Ecto neural progenitor cell (in vitro differentiated cells): ENCODE data around the gene BCAN.
"Not testable (repeated sequence)": the region's sequence is repeated elsewhere in the genome, so short reads cannot be mapped to it uniquely, and the experiment has no call there.

Source experiments
- DNase-seq: peaks from one replicate; pipeline ENCODE4 v3.0.0-alpha.2; 2018; ENCODE audit warnings: low spot score

The BCAN gene, protein sequence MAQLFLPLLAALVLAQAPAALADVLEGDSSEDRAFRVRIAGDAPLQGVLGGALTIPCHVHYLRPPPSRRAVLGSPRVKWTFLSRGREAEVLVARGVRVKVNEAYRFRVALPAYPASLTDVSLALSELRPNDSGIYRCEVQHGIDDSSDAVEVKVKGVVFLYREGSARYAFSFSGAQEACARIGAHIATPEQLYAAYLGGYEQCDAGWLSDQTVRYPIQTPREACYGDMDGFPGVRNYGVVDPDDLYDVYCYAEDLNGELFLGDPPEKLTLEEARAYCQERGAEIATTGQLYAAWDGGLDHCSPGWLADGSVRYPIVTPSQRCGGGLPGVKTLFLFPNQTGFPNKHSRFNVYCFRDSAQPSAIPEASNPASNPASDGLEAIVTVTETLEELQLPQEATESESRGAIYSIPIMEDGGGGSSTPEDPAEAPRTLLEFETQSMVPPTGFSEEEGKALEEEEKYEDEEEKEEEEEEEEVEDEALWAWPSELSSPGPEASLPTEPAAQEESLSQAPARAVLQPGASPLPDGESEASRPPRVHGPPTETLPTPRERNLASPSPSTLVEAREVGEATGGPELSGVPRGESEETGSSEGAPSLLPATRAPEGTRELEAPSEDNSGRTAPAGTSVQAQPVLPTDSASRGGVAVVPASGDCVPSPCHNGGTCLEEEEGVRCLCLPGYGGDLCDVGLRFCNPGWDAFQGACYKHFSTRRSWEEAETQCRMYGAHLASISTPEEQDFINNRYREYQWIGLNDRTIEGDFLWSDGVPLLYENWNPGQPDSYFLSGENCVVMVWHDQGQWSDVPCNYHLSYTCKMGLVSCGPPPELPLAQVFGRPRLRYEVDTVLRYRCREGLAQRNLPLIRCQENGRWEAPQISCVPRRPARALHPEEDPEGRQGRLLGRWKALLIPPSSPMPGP

DNA sequence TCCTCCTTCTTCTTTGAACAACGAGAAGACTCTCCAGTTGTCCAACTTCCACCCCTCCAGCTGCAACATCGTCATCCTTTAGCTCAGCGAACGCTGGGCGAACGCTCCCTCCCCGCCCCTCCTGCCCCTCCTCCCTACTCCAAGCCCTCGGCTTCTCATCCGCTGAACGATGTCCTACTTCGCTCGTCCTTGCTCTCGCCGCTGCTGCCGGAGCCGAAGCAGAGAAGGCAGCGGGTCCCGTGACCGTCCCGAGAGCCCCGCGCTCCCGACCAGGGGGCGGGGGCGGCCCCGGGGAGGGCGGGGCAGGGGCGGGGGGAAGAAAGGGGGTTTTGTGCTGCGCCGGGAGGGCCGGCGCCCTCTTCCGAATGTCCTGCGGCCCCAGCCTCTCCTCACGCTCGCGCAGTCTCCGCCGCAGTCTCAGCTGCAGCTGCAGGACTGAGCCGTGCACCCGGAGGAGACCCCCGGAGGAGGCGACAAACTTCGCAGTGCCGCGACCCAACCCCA, at the start of gene BCAN:
TSS of gene BCAN (plus strand) at position 357 of the 504 bp plus-strand sequence. CDS start 3,938 bp downstream, outside the sequence.
- peak; percentile 84 for DNase-seq

DNA sequence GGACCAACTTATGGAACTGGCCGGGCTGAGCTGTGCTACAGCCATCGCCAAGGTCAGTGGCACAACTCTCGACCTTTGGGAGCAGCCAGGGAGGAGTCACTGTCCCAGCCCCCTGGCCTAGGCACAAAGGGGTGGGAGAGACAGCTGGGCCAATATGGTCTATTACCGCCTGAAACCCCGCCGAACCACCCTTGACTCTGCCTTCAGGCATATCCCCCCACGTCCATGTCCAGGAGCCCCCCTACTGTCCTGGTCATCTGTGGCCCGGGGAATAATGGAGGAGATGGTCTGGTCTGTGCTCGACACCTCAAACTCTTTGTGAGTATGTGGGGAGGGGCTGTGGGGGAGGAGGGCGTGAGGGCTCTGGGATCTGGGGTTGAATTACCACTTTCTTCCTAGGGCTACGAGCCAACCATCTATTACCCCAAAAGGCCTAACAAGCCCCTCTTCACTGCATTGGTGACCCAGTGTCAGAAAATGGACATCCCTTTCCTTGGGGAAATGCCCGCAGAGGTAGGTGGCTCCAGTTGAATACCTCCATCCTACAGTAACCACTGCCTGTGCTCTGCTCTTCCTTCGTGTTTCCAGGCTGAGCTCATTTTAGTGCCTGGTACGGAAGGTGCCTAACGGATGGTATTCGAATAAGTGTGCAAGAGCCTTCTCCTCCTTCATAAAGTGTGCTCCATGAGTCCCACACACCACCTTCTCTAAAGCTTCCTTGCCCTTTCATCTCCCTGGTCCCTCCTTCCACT, 49.6 kb upstream of the BCAN start:
- no peak for DNase-seq

DNA sequence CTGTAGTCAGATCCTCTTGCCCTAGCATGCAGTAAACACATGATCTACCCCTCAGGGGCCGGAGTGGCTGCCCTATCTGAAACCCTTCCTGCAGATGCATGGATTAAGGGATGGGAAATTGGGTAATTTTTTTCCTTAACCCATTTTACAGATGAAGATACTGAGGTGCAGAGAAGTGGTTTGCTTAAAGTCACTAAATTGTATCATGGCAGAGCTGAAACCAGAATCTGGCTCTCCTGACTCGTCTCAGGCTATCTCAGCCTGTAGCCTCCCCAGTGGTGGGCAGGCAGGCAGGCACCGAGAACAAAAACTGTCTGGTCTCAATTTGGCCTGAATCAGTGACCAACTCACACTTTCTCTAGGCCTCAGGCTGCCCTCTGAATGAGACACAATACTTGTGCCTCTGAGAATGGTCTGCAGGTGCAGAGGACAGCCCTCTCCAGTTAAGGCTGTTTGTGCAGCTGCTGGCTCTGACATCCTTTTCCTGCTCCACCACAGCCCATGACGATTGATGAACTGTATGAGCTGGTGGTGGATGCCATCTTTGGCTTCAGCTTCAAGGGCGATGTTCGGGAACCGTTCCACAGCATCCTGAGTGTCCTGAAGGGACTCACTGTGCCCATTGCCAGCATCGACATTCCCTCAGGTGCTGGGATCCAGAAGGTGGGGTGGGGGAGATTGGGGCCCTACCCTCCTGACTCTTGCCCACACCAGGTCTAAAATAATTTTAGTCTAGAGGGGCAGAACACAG, 48.8 kb upstream of the BCAN start:
- DNase-seq, result no peak

- no peak for DNase-seq
Observed at GRCh38 chr1:156593661-156593989, 48.3 kb upstream of the BCAN start.

DNA sequence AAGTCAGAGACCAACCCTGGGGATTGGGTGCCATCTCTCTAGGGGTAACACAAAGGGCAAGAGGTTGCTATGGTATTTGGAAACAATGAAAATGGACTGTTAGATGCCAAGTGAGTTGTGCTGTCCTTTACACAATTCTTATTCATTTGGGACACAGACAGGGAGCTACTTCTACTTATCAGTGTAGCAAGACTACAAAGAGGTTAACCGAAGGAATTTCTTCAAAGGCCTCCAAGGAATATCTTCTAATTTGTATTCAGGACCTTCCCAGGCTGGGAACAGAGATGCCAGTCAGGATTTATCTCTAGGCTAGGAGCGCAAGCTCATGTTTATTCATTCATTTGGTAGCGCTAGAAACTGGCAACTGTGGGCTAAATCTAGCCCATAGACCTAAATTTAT, 47.7 kb upstream of the BCAN start:
- DNase-seq, result no peak

GRCh38 chr1:156595016-156595415, 46.9 kb upstream of the BCAN start:
- no peak for DNase-seq

DNA sequence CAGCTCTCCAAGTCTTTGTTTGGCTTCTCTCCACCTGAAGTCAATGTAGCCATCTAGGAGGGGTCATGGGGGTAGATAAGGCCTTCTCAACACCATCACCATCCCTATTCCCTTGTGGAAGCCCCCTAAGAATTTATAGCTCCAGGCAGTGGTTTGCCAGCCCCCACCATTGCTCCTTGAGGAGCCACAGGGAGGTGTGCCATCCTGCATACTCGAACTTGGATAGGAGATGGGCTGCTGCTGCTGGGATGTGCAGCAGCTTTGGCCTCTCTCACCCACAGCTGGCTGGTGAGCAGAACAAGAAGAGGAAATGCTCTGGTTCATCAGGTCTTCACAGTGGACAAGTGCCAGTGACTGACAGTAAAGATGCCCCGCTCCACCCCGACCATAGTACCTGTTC, 45.5 kb upstream of the BCAN start:
- no peak for DNase-seq

- no peak for DNase-seq
Observed at GRCh38 chr1:156598125-156598524, 43.8 kb upstream of the BCAN start.

DNA sequence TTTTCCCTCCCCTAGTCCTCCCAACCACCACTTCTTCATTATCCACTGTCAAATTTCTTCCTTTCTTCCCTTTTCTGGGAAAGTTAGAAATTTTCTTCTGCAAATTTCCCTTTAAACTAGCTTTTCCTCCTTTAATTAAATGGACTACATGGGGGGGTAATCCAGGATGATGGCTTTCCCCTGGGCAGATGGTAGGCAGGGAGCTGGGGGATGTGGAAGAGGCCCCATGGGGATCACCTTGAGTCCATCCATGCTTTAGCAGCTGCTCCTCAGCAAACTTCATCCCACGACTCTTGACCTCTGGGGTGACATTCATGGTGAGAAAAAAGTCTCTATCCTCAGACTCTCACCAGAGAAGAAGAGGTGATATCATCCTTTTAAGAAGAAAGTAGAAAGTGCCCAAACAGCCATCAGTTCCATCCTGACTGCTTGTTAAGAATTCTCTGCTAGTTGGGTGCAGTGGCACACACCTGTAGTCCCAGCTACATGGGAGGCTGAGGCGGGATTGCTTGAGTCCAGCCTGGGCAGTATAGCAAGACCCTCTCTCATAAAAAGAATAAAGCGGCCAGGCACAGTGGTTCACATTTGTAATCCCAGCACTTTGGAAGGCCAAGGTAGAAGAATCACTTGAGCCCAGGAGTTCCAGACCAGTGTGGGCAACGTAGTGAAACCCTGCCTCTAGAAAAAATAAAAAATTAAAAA, 43.0 kb upstream of the BCAN start:
- no peak for DNase-seq

DNA sequence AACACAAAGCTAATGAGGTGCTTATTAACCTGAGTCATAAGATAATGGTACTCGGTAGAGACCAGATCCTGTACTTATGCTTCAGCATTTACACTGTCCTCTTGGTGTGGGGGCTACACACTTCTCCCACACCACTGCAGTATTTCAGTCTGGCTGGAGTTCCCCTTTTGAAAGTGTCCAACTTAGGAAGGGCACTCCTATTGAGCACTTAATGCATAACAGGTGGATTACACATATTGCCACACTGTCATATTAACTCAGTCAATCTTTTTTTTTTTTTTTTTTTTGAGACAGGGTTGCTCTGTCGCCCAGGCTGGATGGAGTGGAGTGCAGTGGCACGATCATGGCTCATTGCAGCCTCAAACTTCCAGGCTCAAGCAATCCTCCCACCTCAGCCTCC, 42.1 kb upstream of the BCAN start:
- no peak for DNase-seq

- no peak for DNase-seq
Observed at GRCh38 chr1:156600733-156601121, 41.2 kb upstream of the BCAN start.

DNA sequence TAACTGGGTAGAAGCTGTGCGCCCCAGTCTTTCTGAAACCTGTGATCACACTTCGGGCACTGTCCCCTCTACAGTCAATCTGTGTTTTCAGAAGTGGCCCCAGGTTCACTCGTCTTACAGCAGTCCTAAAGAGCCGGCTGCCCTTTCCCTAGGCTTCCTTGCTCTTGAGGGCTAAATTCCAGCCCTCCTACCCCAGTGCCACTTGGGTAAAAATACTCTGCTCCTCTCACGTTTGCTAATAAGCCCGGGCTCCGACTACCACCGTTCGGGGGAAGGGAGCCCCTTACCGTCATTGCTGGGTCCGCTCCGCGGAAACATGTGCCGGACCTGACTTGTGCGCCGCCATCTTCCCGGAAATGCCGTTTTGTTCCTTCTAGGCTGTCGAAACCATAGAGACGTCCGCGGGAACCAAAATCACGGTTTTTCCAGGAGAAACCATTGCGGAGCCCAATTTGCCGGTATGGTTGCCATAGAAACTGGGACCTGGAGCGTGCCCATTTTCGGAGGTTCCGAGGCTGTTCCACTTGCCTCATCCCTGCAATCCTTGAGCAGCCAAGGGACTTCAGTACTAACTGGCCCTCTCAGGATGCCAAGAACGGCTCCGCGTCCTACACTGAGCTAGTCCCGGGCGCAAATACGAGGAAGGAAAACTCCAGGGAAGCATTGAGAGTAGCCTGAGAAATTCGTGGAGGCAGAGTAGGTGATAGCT, 40.6 kb upstream of the BCAN start, which contains the start of gene GPATCH4:
TSS of gene GPATCH4 (minus strand) at position 358 of the 709 bp plus-strand sequence.
- peak; percentile 87 for DNase-seq

GRCh38 chr1:156601892-156602291, 40.0 kb upstream of the BCAN start:
- no peak for DNase-seq

DNA sequence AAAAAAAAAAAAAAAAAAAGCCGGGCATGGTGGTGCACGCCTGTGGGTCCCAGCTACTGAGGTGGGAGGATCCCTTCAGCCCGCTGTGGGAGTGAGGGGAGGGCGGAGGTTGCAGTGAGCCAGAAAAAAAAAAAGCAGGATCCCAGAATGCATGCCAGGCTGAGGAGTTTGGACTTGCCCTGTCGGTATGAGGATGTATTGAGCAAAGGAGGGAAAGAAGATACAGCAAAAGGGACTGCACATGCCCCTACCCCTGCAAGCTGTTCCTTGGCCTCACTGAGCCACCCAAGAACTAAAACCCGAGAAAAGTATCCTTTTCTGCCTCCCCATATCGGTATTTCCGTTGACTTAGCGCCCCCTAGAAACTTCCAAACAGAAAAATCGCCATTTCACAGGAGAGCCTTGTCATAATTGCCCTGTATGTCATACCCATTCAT, 39.3 kb upstream of the BCAN start:
- no peak for DNase-seq

DNA sequence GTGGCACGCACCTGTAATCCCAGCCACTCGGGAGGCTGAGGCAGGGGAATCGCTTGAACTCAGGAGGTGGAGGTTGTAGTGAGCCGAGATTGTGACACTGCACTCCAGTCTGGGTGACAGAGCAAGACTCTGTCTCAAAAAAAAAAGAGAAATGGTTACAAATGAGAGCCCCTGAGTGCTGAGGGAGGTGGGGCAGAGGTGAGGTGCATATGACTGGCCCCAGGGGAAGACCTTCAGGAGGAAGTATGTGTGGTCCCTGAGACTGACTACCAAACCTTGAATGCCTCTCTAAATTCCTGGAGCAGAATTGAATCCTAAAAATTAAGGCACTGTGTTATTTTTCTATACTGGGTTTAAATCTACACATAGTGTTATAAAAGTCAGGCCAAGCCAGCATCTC, 34.6 kb upstream of the BCAN start:
- DNase-seq, result not testable (repeated sequence)

GRCh38 chr1:156608036-156608674, 33.8 kb upstream of the BCAN start:
- no peak for DNase-seq

DNA sequence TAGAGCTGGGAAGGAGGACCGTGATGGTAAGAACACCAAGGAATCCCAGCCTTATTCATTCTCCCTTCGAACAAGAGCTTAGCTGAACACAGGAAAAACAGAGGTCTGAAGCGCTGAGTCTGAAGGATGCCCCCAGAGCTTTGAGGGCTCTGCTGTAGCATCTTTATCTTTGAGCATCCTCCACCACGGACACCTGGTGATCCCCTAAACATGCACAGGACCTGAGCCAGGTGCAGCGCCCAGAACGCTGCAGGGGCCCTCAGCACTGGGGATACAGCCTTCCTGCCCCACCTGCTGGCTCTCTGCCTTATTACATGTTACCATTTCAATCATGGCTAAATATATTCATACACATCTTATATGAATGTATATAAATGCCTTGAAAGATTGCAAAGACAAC, 32.9 kb upstream of the BCAN start:
- DNase-seq, result no peak

DNA sequence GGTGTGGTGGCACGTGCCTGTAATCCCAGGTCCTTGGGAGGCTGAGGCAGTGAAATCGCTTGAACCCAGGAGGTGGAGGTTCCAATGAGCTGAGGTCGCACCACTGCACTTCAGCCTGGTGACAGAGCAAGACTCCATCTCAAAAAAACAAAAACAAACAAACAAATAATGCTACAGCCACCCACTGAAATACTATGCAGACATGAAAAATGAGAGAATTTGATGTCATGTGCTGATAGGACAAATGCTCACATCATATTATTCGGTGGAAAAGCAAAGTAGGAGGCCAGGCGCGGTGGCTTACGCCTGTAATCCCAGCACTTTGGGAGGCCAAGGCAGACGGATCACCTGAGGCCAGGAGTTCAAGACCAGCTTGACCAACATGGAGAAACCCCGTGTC, 31.8 kb upstream of the BCAN start:
- not testable (repeated sequence) for DNase-seq

DNA sequence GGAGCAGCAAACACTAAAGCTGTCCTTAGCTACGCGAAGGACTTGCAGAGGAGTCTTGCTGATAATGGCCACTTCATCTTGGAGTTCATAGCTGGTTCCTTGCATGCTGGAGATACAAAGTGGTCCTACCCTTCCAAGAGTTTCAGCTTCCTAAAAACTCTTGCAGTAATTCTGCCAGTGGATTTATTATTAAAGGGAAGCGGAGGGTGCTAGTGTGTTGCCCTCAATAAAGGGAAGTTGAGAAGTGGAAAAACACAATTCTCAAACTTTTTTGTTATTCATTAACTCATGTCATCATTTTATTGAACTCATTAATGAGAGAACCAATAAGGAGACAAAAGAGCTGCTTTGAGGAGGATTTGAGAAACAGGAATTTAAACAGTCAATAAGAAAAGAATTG, 29.3 kb upstream of the BCAN start:
- no peak for DNase-seq

DNA sequence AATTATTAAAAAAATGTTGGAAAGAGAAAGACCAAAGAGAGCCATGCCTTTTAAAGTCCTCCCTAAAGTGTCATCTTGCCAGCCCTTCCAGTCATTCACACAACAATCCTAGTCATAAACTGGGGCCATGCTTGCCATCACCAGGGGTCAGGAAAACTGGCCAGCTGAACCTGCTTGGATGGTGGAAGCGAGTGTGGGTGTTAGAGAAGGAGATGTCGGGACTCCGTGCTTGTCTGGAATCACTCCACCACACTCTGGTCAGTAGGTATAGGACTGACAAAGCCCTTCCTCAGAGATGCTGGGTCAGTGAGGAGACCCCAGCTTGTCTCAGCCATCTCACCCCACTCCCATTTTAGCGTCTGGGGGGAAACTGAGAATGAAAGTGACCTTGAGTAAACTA, 26.0 kb upstream of the BCAN start:
- DNase-seq, result no peak
